ENCODE results near the gene PRKAB1.

GRCh38 chr12:119714614-119715267 lies 46.8 kb downstream of the PRKAB1 start:
- TF ChIP-seq CTCF (conservative IDR thresholded peaks at IDR 0.05; ENCODE audit: low read depth, low read length) (no peak), EZH2 (IDR thresholded peaks at IDR 0.05; ENCODE audit: low read length, unreplicated experiment) (no peak), EZH2phosphoT487 (IDR thresholded peaks at IDR 0.05; ENCODE audit: borderline replicate concordance, low read length) (no peak)

All from PC-3 (cell line).